ENCODE measurements around the gene RBM39. TPM values are rescaled to one million over a fixed set of nuclear protein-coding genes. Genes with fewer than 3 reads are reported as not detected.

Gene RBM39
- total and polyA plus RNA-seq, 2 of the 13 experiments (the other 11 are each of a cell fraction or from before 2014, with no cell fraction given) = 788 to 920 TPM

DNA sequence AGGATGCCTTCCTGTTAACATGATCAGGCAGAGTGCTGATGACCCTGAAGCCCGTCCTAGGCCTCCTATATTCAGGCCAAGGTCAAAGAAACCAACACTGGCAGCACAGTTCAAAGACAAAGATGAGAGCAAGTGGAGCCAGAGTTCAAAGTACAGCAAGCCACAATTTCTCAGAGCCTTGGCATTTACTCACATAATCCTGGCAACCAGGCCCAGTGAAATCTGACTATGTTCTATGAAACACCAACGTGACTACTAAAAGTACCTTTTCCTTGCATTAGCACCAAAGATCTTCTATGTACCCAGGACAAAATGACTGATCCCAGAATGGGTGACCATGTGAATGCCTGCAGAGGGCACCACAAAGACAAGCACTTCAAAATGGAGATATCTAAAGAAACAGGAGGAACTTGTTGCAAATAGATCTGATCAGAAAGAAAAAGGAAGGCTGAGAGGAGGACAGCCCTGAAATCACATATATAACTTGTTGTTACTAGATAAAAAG, 46.8 kb downstream of the RBM39 start (continued):
- 0 out of 2 replicates have a peak, but pooled peaks have one; percentile 25 for TF ChIP-seq ZNF614 (CRISPR knock-in tag; IDR thresholded peaks at IDR 0.05; ENCODE audit: borderline replicate concordance)
- TF ChIP-seq HHEX (CRISPR knock-in tag; IDR thresholded peaks at IDR 0.05) = no peak
- TF ChIP-seq, protein P1, sequence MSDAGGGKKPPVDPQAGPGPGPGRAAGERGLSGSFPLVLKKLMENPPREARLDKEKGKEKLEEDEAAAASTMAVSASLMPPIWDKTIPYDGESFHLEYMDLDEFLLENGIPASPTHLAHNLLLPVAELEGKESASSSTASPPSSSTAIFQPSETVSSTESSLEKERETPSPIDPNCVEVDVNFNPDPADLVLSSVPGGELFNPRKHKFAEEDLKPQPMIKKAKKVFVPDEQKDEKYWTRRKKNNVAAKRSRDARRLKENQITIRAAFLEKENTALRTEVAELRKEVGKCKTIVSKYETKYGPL (CRISPR knock-in tag; IDR thresholded peaks at IDR 0.05) = no peak
- peak; percentile 20; the same call in 1 of the 2 replicates for TF ChIP-seq STAG1 (CRISPR knock-in tag; IDR thresholded peaks at IDR 0.05)
- 0 out of 2 replicates have a peak, but pooled peaks have one; percentile 37 for TF ChIP-seq ZKSCAN1 (IDR thresholded peaks at IDR 0.05; ENCODE audit: low read length)
- TF ChIP-seq ZNF75D (CRISPR knock-in tag; IDR thresholded peaks at IDR 0.05; ENCODE audit: borderline replicate concordance) = no peak
- TF ChIP-seq, protein P2, sequence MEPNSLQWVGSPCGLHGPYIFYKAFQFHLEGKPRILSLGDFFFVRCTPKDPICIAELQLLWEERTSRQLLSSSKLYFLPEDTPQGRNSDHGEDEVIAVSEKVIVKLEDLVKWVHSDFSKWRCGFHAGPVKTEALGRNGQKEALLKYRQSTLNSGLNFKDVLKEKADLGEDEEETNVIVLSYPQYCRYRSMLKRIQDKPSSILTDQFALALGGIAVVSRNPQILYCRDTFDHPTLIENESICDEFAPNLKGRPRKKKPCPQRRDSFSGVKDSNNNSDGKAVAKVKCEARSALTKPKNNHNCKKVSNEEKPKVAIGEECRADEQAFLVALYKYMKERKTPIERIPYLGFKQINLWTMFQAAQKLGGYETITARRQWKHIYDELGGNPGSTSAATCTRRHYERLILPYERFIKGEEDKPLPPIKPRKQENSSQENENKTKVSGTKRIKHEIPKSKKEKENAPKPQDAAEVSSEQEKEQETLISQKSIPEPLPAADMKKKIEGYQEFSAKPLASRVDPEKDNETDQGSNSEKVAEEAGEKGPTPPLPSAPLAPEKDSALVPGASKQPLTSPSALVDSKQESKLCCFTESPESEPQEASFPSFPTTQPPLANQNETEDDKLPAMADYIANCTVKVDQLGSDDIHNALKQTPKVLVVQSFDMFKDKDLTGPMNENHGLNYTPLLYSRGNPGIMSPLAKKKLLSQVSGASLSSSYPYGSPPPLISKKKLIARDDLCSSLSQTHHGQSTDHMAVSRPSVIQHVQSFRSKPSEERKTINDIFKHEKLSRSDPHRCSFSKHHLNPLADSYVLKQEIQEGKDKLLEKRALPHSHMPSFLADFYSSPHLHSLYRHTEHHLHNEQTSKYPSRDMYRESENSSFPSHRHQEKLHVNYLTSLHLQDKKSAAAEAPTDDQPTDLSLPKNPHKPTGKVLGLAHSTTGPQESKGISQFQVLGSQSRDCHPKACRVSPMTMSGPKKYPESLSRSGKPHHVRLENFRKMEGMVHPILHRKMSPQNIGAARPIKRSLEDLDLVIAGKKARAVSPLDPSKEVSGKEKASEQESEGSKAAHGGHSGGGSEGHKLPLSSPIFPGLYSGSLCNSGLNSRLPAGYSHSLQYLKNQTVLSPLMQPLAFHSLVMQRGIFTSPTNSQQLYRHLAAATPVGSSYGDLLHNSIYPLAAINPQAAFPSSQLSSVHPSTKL (CRISPR knock-in tag; IDR thresholded peaks at IDR 0.05) = peak; percentile 97
- TF ChIP-seq SOX5 (CRISPR knock-in tag; IDR thresholded peaks at IDR 0.05; ENCODE audit: borderline replicate concordance) = peak; percentile 31; the same call in 1 of the 2 replicates
- no peak for TF ChIP-seq SOX6 (IDR thresholded peaks at IDR 0.05)
- peak; percentile 75 for TF ChIP-seq SOX6 (CRISPR knock-in tag; IDR thresholded peaks at IDR 0.05)
- no peak for TF ChIP-seq ZNF790 (CRISPR knock-in tag; IDR thresholded peaks at IDR 0.05; ENCODE audit: borderline replicate concordance)
- TF ChIP-seq ZNF292 (CRISPR knock-in tag; IDR thresholded peaks at IDR 0.05; ENCODE audit: borderline replicate concordance, low read depth) = peak; percentile 44; the same call in 1 of the 2 replicates
- no peak for TF ChIP-seq ZNF138 (CRISPR knock-in tag; IDR thresholded peaks at IDR 0.05; ENCODE audit: low read depth)
- TF ChIP-seq HMG20A (CRISPR knock-in tag; IDR thresholded peaks at IDR 0.05; ENCODE audit: borderline replicate concordance) = peak; percentile 80; the same call in 1 of the 2 replicates
- TF ChIP-seq THRA (CRISPR knock-in tag; IDR thresholded peaks at IDR 0.05; ENCODE audit: borderline replicate concordance) = peak; percentile 90; the same call in 1 of the 2 replicates
- peak; percentile 57; the same call in 1 of the 2 replicates for TF ChIP-seq GATAD1 (CRISPR knock-in tag; IDR thresholded peaks at IDR 0.05)
- peak; percentile 79; the same call in 1 of the 2 replicates for TF ChIP-seq ZNF556 (CRISPR knock-in tag; IDR thresholded peaks at IDR 0.05; ENCODE audit: borderline replicate concordance)
- TF ChIP-seq, protein P3, sequence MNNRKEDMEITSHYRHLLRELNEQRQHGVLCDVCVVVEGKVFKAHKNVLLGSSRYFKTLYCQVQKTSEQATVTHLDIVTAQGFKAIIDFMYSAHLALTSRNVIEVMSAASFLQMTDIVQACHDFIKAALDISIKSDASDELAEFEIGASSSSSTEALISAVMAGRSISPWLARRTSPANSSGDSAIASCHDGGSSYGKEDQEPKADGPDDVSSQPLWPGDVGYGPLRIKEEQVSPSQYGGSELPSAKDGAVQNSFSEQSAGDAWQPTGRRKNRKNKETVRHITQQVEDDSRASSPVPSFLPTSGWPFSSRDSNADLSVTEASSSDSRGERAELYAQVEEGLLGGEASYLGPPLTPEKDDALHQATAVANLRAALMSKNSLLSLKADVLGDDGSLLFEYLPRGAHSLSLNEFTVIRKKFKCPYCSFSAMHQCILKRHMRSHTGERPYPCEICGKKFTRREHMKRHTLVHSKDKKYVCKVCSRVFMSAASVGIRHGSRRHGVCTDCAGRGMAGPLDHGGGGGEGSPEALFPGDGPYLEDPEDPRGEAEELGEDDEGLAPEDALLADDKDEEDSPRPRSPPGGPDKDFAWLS (CRISPR knock-in tag; IDR thresholded peaks at IDR 0.05; ENCODE audit: borderline replicate concordance) = no peak
- TF ChIP-seq FOXO4 (CRISPR knock-in tag; conservative IDR thresholded peaks at IDR 0.05) = 0 out of 2 replicates have a peak, but pooled peaks have one; percentile 86
- TF ChIP-seq KDM2A (CRISPR knock-in tag; IDR thresholded peaks at IDR 0.05; ENCODE audit: borderline replicate concordance, low read depth) = 0 out of 2 replicates have a peak, but pooled peaks have one; percentile 26
- no peak for TF ChIP-seq ETV6 (CRISPR knock-in tag; conservative IDR thresholded peaks at IDR 0.05)
